Endothelial cell of umbilical vein (primary cell): ENCODE results near the gene TBATA. TPM values are rescaled to one million over a fixed set of nuclear protein-coding genes. Genes with fewer than 3 reads are reported as not detected.

ENCODE experiments used
- BruUV-seq: library from RNA; stranded (reverse); fragments of 400-500 nt; replicated peaks from 2 replicates; lab custom pipeline; 2021; lab: Mats Ljungman, UMichigan
- CTCF ChIA-PET: fragments of 300-600, 350-600 bp; sonication (Branson Sonifier 250); formaldehyde crosslinking; loops from one replicate; lab custom pipeline; 2021; ENCODE audit warnings: antibody characterized with exemption, inconsistent platforms; lab: Charles Lee
- POLR2A ChIA-PET: fragments of 300-600, 350-600 bp; sonication (Branson Sonifier 250); formaldehyde crosslinking; loops from one replicate; lab custom pipeline; 2021; ENCODE audit warnings: antibody characterized with exemption, inconsistent platforms; lab: Charles Lee
- DNase-seq: peaks from one replicate; pipeline ENCODE4 v3.0.0-alpha.2; 2011; ENCODE audit warnings: low read depth, low spot score
- FAIRE-seq: peaks from 2 replicates; lab custom pipeline; 2011; peaks lifted over from hg19 to GRCh38; lab: Jason Lieb, UNC
- H2AFZ ChIP-seq: 2 replicates; pipeline ENCODE4 v1.6.0; 2012; ENCODE audit warnings: low read depth, low read length, control low read depth, inconsistent platforms
- H3K27ac ChIP-seq: 2 replicates; pipeline ENCODE4 v1.5.1; 2011; ENCODE audit warnings: low read depth, mild to moderate bottlenecking, control low read depth, low read length, moderate library complexity; ENCODE audit not compliant: insufficient read depth
- H3K27me3 ChIP-seq, 2 experiments: 2 replicates each; pipeline versions ENCODE4 v1.6.0 to v1.6.1; 2011; ENCODE audit warnings: low read length in 2 of 2, mixed read lengths in 1 of 2; ENCODE audit not compliant: control insufficient read depth in 2 of 2, insufficient read depth in 2 of 2
- H3K36me3 ChIP-seq, 2 experiments: 2 replicates in 1 of 2; 3 replicates in 1 of 2; pipeline ENCODE4 v1.5.1; 2011; ENCODE audit warnings: low read length in 2 of 2, mild to moderate bottlenecking in 1 of 2, moderate library complexity in 1 of 2; ENCODE audit not compliant: control insufficient read depth in 2 of 2, insufficient read depth in 2 of 2; ENCODE audit errors: extremely low read depth in 1 of 2
- H3K4me1 ChIP-seq: 3 replicates; pipeline ENCODE4 v1.5.1; 2011; ENCODE audit warnings: mild to moderate bottlenecking, low read length; ENCODE audit not compliant: control insufficient read depth, insufficient read depth; ENCODE audit errors: extremely low read depth
- H3K4me2 ChIP-seq: 2 replicates; pipeline ENCODE4 v1.6.1; 2011; ENCODE audit warnings: low read length, control low read depth, mixed read lengths; ENCODE audit not compliant: insufficient read depth
- H3K4me3 ChIP-seq, 3 experiments: fragments of 200-600 bp in 1 of 3; sonication (generic), shearing (Covaris generic) in 1 of 3; replicated peaks in 1 of 3; 2 replicates each; pipeline ENCODE4 v1.5.1; 2011 to 2016; ENCODE audit warnings: control low read depth in 3 of 3, low read length in 3 of 3, mild to moderate bottlenecking in 2 of 3, inconsistent platforms in 1 of 3, low read depth in 1 of 3, moderate library complexity in 1 of 3; ENCODE audit not compliant: insufficient read depth in 1 of 3
- H3K79me2 ChIP-seq: 2 replicates; pipeline ENCODE4 v1.6.0; 2012; ENCODE audit warnings: low read length, inconsistent platforms; ENCODE audit not compliant: control insufficient read depth, insufficient read depth
- H3K9ac ChIP-seq: replicated peaks from 2 replicates; pipeline ENCODE3; 2011; ENCODE audit warnings: low read length, control low read depth; ENCODE audit not compliant: insufficient read depth; ENCODE audit errors: extremely low read depth
- H3K9me1 ChIP-seq: replicated peaks from 3 replicates; pipeline ENCODE4 v1.6.0; 2011; ENCODE audit warnings: mild to moderate bottlenecking, low read length; ENCODE audit not compliant: control insufficient read depth, insufficient read depth; ENCODE audit errors: extremely low read depth
- H3K9me3 ChIP-seq: replicated peaks from 2 replicates; pipeline ENCODE4 v1.5.1; 2012; ENCODE audit warnings: low read length, inconsistent platforms; ENCODE audit not compliant: control insufficient read depth, insufficient read depth
- H4K20me1 ChIP-seq: replicated peaks from 2 replicates; pipeline ENCODE3; 2011; ENCODE audit warnings: mild to moderate bottlenecking, low read length; ENCODE audit not compliant: control insufficient read depth, insufficient read depth; ENCODE audit errors: extremely low read depth
- CTCF ChIP-seq, 2 donors: IDR thresholded peaks; 1 replicate in 1 of 2; 2 replicates in 1 of 2; pipeline ENCODE4 v1.5.1; 2011; ENCODE audit warnings: low read length in 2 of 2, mild to moderate bottlenecking in 2 of 2, moderate library complexity in 2 of 2, control low read depth in 1 of 2, inconsistent platforms in 1 of 2, low read depth in 1 of 2; ENCODE audit not compliant: insufficient read depth in 1 of 2; ENCODE audit errors: extremely low read depth in 1 of 2
- GATA2 ChIP-seq: IDR thresholded peaks from 2 replicates; pipeline ENCODE4 v1.7.0; 2011; ENCODE audit warnings: low read depth, mild to moderate bottlenecking, moderate library complexity, mixed read lengths, low read length; ENCODE audit not compliant: insufficient read length, insufficient read depth
- MAX ChIP-seq: IDR thresholded peaks from 2 replicates; pipeline ENCODE4 v1.6.1; 2011; ENCODE audit not compliant: insufficient read depth, insufficient read length
- MYC ChIP-seq: IDR thresholded peaks from one replicate; pipeline ENCODE4 v1.6.1; 2011; ENCODE audit warnings: mild to moderate bottlenecking, low read depth, low read length
- POLR2AphosphoS5 ChIP-seq: IDR thresholded peaks from 2 replicates; pipeline ENCODE4 v1.6.1; 2012; ENCODE audit warnings: low read depth, mild to moderate bottlenecking, control low read depth, low read length, moderate library complexity; ENCODE audit not compliant: insufficient read depth
- dilution Hi-C: fragments of 300-500 bp; cut with MboI; formaldehyde crosslinking; loops from one replicate; pipeline ENCODE4 v1.15.0; 2019; ENCODE audit warnings: low sequenced_read_pairs; ENCODE audit not compliant: extremely low pct_ligation_motif_present
- intact Hi-C: fragments of 100-400 bp; cut with micrococcal nuclease; formaldehyde crosslinking; loops from one replicate; pipeline ENCODE4 v1.10.0; 2022
- polyA plus RNA-seq, 4 experiments: library from polyadenylated mRNA; depleted of rRNA in 3 of 4; stranded (reverse) in 3 of 4; unstranded in 1 of 4; fragments of >200 nt; gene quantifications; 2 replicates each; pipeline versions ENCODE4 v1.2.1 to v1.2.3, GENCODE V29; 2011 to 2012; ENCODE audit warnings: missing spikeins in 1 of 4
- small RNA-seq: library from RNA; depleted of rRNA; stranded (forward); fragments of <200 nt; gene quantifications from one replicate; pipeline ENCODE3, GENCODE V24; 2012; ENCODE audit warnings: low replicate concordance, low read depth; ENCODE audit not compliant: insufficient read depth, insufficient read length
- total RNA-seq: library from RNA; stranded (reverse); gene quantifications from 2 replicates; pipeline ENCODE4 v1.2.3, GENCODE V29; 2021

Gene TBATA
- total and polyA plus RNA-seq, 2 donors (not counting 3 experiments of a cell fraction or from before 2014, with no cell fraction given): not detected

- TF ChIP-seq CTCF (IDR thresholded peaks at IDR 0.05; ENCODE audit: extremely low read depth in 1 of 2, insufficient read depth in 1 of 2, low read depth in 1 of 2, low read length in 2 of 2): no peak
- no peak for TF ChIP-seq MYC
- no peak for TF ChIP-seq POLR2AphosphoS5
- TF ChIP-seq GATA2: no peak
- no peak for TF ChIP-seq MAX
- Histone ChIP-seq H3K27ac (no peak overlapping the region), H3K79me2 (no peaks in the 10 kb centered on the region), H3K4me3 (no peak overlapping the region), H4K20me1 (no peaks in the 10 kb centered on the region), H3K4me2 (no peak overlapping the region), H3K36me3 (no peaks in the 10 kb centered on the region), H3K4me1 (no peaks in the 10 kb centered on the region), H2AFZ (no peak overlapping the region), H3K9ac (no peak overlapping the region), H3K27me3 (no peaks in the 10 kb centered on the region), H3K9me3 (no peaks in the 10 kb centered on the region), H3K9me1 (no peaks in the 10 kb centered on the region)
- POLR2A ChIA-PET: no interaction called here
- intact Hi-C loops: no loop called here
- dilution Hi-C loops: no loop called here
- no peak for FAIRE-seq
- CTCF ChIA-PET: no interaction called here
- no peak for DNase-seq
- no TSS peak for BruUV-seq
Observed at GRCh38 chr10:70722820-70723424, 62.3 kb downstream of the TBATA start.

Small RNA genes lying within 50 kb of the gene (small RNA-seq; reads per million reads assigned to genes)
- not detected for gene RPS26P40

Other genes starting within 250 kb of the TBATA start
- not detected in 2 replicates for gene PRF1, start 182.6 kb downstream of the TBATA start, total RNA-seq
- gene PRF1, start 182.6 kb downstream of the TBATA start, polyA plus RNA-seq: not detected in 2 replicates
- gene ADAMTS14, start 112.9 kb downstream of the TBATA start, total RNA-seq: not detected in 2 replicates
- not detected in 2 replicates for gene ADAMTS14, start 112.9 kb downstream of the TBATA start, polyA plus RNA-seq
- gene SGPL1, start 30.6 kb upstream of the TBATA start, total RNA-seq: 25.2 and 28.0 TPM in 2 replicates
- 9.4 and 11.4 TPM in 2 replicates for gene SGPL1, start 30.6 kb upstream of the TBATA start, polyA plus RNA-seq
- 77.5 and 95.7 TPM in 2 replicates for gene PCBD1, start 103.2 kb upstream of the TBATA start, total RNA-seq
- gene PCBD1, start 103.2 kb upstream of the TBATA start, polyA plus RNA-seq: 113 and 115 TPM in 2 replicates